Natural killer cell treated with Interleukin-12 subunit alpha and Interleukin-12 subunit beta and Interleukin-15 and Interleukin-18, amount 100 ng/mL, for 72 hours (primary cell): ENCODE data around the gene VWA5B1. TPM values are rescaled to one million over a fixed set of nuclear protein-coding genes. Genes with fewer than 3 reads are reported as not detected.

Experiments used
- ATAC-seq, 2 donors: fragments of 150-1000 bp; cut with Tn5 transposase in 1 of 2; sonication (Bioruptor Pico), chemical (Tn5 transposase) in 1 of 2; 2 replicates each; pipeline ENCODE4 v1.10.0; 2021
- DNase-seq: peaks from one replicate; pipeline ENCODE4 v3.0.0; 2022; ENCODE audit warnings: low spot score
- H3K27ac Mint-ChIP-seq, 2 donors: 1 replicate in 1 of 2; 2 replicates in 1 of 2; pipeline ENCODE4 v1.8.0; 2022; ENCODE audit warnings: mixed read lengths in 2 of 2, mild to moderate bottlenecking in 1 of 2, moderate library complexity in 1 of 2
- H3K27me3 Mint-ChIP-seq, 2 donors: 1 replicate in 1 of 2; 2 replicates in 1 of 2; pipeline ENCODE4 v1.8.0; 2022; ENCODE audit warnings: mixed read lengths in 2 of 2
- H3K36me3 Mint-ChIP-seq: one replicate; pipeline ENCODE4 v1.8.0; 2022; ENCODE audit warnings: mixed read lengths
- H3K4me1 Mint-ChIP-seq, 2 donors: 1 replicate in 1 of 2; 2 replicates in 1 of 2; pipeline ENCODE4 v1.8.0; 2022; ENCODE audit warnings: low read depth in 2 of 2, mixed read lengths in 2 of 2, mild to moderate bottlenecking in 1 of 2
- H3K4me3 Mint-ChIP-seq: one replicate; pipeline ENCODE4 v1.8.0; 2022; ENCODE audit warnings: mixed read lengths
- H3K9me3 Mint-ChIP-seq: 2 replicates; pipeline ENCODE4 v1.8.0; 2022; ENCODE audit warnings: mixed read lengths
- total RNA-seq, 2 donors: library from RNA; stranded (reverse); gene quantifications; one replicate each; pipeline ENCODE4 v1.2.3, GENCODE V29; 2022

Gene VWA5B1, protein sequence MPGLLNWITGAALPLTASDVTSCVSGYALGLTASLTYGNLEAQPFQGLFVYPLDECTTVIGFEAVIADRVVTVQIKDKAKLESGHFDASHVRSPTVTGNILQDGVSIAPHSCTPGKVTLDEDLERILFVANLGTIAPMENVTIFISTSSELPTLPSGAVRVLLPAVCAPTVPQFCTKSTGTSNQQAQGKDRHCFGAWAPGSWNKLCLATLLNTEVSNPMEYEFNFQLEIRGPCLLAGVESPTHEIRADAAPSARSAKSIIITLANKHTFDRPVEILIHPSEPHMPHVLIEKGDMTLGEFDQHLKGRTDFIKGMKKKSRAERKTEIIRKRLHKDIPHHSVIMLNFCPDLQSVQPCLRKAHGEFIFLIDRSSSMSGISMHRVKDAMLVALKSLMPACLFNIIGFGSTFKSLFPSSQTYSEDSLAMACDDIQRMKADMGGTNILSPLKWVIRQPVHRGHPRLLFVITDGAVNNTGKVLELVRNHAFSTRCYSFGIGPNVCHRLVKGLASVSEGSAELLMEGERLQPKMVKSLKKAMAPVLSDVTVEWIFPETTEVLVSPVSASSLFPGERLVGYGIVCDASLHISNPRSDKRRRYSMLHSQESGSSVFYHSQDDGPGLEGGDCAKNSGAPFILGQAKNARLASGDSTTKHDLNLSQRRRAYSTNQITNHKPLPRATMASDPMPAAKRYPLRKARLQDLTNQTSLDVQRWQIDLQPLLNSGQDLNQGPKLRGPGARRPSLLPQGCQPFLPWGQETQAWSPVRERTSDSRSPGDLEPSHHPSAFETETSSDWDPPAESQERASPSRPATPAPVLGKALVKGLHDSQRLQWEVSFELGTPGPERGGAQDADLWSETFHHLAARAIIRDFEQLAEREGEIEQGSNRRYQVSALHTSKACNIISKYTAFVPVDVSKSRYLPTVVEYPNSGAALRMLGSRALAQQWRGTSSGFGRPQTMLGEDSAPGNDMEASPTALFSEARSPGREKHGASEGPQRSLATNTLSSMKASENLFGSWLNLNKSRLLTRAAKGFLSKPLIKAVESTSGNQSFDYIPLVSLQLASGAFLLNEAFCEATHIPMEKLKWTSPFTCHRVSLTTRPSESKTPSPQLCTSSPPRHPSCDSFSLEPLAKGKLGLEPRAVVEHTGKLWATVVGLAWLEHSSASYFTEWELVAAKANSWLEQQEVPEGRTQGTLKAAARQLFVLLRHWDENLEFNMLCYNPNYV
- not detected for total RNA-seq

DNA sequence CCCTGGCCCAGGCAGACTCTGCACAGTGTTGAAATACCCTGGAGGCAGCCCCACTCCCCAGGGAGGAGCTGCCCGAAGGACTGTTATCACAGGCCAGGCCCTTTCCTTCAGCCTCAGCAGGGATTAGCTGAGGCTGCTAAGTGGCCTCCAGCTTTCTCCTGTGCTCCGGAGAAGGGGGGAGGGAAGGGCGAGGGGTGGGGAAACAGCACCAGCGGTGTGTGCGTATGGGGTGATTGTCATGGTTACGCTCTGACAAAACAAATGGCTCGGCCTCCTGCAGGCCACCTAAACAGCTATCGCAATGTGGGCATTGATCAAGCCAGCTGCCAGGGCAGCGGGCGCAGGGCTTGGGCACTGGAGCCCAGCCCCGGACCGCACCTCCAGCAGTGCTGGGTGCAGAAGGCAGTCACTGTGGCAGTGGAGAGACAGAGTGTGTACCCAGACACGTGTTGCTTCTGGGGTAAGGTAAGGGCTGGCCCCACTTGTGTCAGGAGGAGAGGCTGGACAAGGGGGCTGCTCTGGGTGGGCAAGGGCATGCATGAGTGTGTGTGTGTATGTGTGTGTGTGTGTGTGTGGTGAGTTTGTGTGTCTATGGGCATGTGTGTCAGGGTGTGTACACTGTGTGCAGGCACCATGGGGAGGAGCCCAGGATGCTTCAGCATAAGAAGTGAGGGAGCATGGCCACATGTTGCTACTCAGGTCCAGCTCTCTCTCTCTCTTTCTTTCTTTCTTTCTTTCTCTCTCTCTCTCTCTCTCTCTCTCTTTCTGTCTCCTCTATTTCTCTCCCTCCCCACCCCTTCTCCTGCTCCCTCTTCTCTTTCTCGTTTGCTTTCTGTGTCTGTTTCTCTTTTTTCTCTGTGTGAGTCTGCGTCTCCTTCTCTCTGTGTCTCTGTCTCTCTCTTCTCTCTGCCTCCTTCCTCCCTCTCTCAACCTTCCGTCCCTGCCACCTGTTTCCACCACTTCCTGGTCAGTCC, at the start of gene VWA5B1:
Gene VWA5B1, plus strand, starts transcription at position 252 of the 974 bp plus-strand sequence. CDS start 19,727 bp downstream, outside the sequence.
- Mint-ChIP-seq H3K4me1 (peaks cover 10 to 18% of the 10 kb centered on the region in 2 donors), H3K27me3 (peaks cover 42 to 48% of the 10 kb centered on the region in 2 donors), H3K36me3 (no peaks in the 10 kb centered on the region), H3K27ac (no peak within 1 kb of the TSS), H3K4me3 (no peak within 1 kb of the TSS), H3K9me3 (no peaks in the 10 kb centered on the region)
- DNase-seq (no peak), ATAC-seq (peak; percentile 11 to 39)

DNA sequence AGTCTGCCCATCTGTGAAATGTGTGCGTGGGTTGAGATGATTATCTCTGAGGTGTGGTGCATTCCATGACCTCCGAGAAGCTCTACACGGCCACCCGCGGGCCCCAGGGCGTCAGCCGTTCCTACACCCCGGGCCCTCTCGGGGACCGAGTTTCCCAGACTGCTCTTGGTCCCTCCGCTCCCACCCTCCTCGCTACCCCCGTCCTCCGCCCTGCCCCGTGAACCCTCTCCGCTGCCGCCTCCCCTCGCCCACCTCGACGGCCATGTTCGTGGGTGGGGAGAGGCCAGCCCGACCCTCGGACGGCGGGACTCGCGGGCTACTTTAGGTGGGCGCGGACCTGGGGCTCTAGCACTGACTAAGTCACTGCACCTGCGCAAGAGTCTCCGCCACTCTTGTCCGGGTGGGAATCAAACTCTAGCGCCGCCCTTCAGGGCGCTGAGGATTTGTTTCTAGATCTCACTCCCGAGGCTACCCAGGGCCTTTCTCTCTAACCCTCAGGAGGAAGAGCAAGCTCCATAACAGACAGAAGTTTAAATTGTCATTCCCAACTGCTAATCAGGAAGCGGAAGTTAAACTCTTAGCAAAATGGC, 47.7 kb upstream of the VWA5B1 start:
- Mint-ChIP-seq H3K4me1 (no peaks in the 10 kb centered on the region), H3K27me3 (peaks cover 19 to 38% of the 10 kb centered on the region in 2 donors), H3K9me3 (no peaks in the 10 kb centered on the region), H3K27ac (no peak overlapping the region), H3K36me3 (no peaks in the 10 kb centered on the region), H3K4me3 (no peak overlapping the region)
- ATAC-seq, result peak in 1 of 2 donors; percentile 48
- no peak for DNase-seq

DNA sequence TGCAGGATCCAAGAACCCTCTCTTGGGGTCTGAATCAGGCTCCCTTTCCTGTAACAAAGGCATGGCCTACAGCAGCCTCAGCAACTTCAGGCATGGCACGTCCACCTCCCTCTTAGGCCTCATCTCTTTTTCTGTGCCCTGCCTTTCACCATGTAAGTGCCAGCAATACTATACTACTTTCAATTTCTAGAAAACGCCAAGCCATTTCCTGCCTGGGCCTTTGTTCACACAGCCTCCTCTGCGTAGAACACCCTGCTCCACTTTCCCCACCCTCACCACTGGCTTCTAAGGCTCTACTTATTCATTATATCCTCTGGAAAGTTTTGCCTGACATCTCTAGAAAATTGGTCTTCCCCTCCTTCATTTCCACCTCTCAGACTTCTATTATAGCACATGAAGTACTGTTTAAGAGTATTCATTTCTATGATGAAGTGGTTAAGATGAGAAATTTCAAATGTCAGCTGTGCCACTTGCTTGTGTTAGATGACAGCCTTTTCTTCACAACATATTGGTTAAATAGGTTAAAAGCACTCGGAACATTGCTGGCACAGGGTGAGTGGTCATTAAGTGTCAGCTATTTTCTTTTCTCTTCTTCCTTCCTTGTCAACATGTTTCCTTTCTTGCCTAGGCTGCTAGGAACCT, 41.6 kb upstream of the VWA5B1 start:
- DNase-seq (peak; percentile 65), ATAC-seq (peak; percentile 80 to 87)
- Mint-ChIP-seq H3K27me3 (peaks cover 3 to 5% of the 10 kb centered on the region in 2 donors), H3K27ac (peak overlapping the region; percentile 81 to 91), H3K9me3 (no peaks in the 10 kb centered on the region), H3K36me3 (no peaks in the 10 kb centered on the region), H3K4me1 (peaks cover 16 to 17% of the 10 kb centered on the region in 2 donors), H3K4me3 (peak overlapping the region; percentile 60)

DNA sequence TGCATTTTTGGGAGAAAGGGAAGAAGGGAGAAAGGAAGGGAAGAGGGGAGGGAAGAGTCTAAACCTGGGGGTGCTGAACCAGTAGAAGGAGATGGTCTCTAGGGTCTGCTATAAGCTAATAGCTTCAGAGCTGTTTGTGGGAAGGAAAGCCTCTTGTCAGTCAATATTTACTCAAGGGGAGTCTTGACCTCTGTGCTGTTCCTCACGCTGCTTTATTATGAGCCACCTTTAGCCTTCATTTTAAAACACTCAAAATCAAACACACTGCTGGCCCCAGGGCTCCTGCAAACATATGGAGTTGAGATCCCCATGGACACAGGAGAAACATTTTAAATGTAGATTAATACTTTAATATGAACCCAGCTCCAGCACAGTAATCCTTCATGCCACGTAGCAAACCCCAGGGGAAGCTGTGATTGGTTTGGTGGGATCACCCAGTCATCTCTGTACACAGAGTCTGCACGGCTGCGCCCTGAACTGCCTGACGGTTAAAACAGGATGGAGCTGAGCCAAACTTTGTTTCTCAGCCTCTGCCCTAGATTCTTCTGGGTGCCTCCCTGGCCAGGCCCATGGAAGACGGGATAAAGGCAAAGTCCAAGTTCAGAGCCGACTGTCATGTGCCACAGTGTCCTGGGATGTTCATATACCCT, 40.2 kb upstream of the VWA5B1 start:
- peaks cover 5 to 9% of the 10 kb centered on the region in 2 donors for H3K27me3 Mint-ChIP-seq
- peak in 1 of 2 donors; percentile 81 for ATAC-seq
- H3K4me3 Mint-ChIP-seq, result peak overlapping the region; percentile 8
- H3K9me3 Mint-ChIP-seq, result no peaks in the 10 kb centered on the region
- peak overlapping the region; percentile 81 to 91 for H3K27ac Mint-ChIP-seq
- H3K36me3 Mint-ChIP-seq, result no peaks in the 10 kb centered on the region
- no peak for DNase-seq
- peaks cover 16 to 17% of the 10 kb centered on the region in 2 donors for H3K4me1 Mint-ChIP-seq

DNA sequence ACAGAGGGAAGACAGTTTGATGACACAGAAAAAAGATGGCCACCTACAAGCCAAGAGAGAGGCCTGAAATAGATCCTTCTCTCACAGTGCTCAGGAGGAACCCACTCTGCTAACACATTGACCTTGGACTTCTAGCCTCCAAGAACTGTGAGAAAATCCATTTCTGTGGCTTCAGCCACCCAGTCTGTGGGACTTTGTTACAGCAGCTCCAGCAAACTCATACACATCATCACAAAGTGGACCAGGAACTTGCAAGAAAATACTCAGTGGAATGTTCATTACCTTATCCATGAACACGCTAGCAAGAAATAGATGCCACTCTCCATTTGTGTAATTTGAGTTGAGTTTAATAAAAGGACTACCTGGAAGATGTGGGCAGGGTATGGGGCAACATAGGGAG, 38.1 kb upstream of the VWA5B1 start:
- no peaks in the 10 kb centered on the region for H3K9me3 Mint-ChIP-seq
- DNase-seq, result no peak
- H3K4me3 Mint-ChIP-seq, result no peak overlapping the region
- H3K4me1 Mint-ChIP-seq, result peaks cover 16 to 17% of the 10 kb centered on the region in 2 donors
- H3K27ac Mint-ChIP-seq, result no peak overlapping the region
- H3K27me3 Mint-ChIP-seq, result peaks cover 8 to 21% of the 10 kb centered on the region in 2 donors
- no peaks in the 10 kb centered on the region for H3K36me3 Mint-ChIP-seq
- ATAC-seq, result no peak

DNA sequence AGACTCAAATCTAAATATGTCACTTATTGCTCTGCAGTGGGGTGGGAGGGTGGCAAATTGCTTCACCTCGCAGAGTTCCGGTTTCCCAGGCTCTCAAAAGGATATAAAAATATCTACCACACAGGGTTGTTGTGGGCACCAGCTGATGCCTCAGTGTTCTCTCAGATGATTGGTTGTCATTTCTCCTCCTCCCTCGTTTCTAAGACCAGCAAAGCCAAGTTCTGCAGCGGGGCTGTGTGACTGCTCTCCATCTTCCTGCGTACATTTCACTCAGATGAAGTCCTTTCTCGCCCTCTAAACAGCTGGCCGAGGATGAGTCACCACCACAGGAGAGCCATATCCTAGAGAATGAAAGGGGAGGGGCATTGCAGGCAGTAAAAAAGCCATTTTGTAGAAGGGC, 35.0 kb upstream of the VWA5B1 start:
- Mint-ChIP-seq H3K4me1 (no peaks in the 10 kb centered on the region), H3K36me3 (no peaks in the 10 kb centered on the region), H3K27me3 (peaks cover 12 to 27% of the 10 kb centered on the region in 2 donors), H3K27ac (no peak overlapping the region), H3K4me3 (no peak overlapping the region), H3K9me3 (no peaks in the 10 kb centered on the region)
- peak in 1 of 2 donors; percentile 32 for ATAC-seq
- no peak for DNase-seq

DNA sequence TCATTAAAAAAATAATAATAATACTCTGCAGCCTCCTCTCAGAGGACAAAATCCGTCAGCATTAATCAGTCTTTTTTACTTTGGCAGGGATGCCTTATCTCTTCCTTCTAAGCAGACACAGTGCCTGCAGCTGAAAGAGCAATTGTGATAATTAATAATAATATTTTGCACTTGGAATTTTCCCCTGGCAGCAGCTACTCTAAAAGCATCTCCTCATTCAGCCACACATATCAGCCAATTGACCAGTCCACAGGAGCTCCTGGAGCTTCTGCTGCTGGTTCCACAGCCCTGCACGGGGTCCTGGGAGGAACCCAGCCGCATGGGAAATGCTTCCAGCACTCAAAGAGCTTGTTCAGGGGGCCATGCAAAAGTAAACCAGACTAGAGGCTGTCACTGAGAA, 31.0 kb upstream of the VWA5B1 start:
- ATAC-seq (no peak), DNase-seq (no peak)
- H3K27ac Mint-ChIP-seq, result no peak overlapping the region
- H3K4me3 Mint-ChIP-seq, result no peak overlapping the region
- H3K4me1 Mint-ChIP-seq, result no peaks in the 10 kb centered on the region
- no peaks in the 10 kb centered on the region for H3K36me3 Mint-ChIP-seq
- no peaks in the 10 kb centered on the region for H3K9me3 Mint-ChIP-seq
- H3K27me3 Mint-ChIP-seq, result peaks cover 20 to 39% of the 10 kb centered on the region in 2 donors

DNA sequence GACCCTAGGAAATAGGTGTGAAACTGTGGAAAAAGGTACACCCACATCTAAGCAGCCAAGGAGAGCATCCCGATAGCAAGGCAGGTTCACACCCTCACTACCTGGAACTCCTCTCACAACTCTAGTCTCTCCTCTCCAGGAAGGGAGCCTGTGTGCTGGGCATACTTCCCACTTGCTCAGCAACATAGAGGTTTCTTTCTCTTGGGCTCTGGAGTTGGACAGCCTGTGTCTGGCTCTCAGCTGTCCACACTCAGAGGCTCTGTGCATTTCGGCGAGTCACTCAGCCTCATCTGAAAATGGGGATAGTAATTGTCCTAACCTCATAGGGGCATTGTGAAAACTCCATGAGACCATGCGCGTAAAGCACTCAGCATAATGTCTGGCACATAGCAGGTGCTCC, 29.6 kb upstream of the VWA5B1 start:
- Mint-ChIP-seq H3K4me1 (no peaks in the 10 kb centered on the region), H3K27me3 (peaks cover 16 to 30% of the 10 kb centered on the region in 2 donors), H3K36me3 (no peaks in the 10 kb centered on the region), H3K4me3 (no peak overlapping the region), H3K9me3 (no peaks in the 10 kb centered on the region), H3K27ac (no peak overlapping the region)
- DNase-seq (no peak), ATAC-seq (no peak)

DNA sequence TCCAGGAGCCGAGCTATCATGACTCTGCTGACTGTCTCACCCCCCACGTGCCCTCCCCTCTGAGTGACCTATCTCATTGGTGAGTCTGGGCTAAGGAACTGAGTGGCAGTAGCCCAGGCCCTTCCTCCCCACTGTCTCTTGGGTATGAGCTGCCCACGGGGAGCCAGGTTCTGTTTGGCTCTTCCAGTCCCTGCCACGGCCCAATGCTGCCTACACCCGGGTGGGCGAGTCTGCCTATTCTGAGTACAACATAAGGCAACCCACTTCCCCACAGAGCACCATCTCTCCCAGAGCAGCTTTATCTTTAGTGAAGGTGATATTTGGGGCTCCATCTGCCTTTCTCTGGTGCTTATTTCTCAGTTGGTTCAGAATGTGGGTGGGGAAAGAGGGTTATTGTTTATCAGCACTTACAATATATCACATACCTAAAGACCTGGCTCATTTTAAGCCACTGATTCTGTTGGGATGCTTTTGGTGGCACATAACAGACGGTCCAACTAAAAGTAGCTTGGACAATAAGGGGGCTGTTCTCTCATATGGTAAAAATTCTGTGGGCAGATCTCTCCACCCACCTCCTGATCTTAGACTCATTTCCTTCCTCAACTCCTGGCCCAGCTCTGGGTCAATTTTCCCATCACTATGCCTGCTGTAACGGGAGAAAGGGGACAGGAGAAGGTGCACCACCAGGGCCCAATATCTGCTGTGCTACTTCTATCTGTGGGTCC, 27.7 kb upstream of the VWA5B1 start:
- H3K27me3 Mint-ChIP-seq, result peaks cover 16 to 22% of the 10 kb centered on the region in 2 donors
- no peak overlapping the region for H3K27ac Mint-ChIP-seq
- no peak overlapping the region for H3K4me3 Mint-ChIP-seq
- H3K9me3 Mint-ChIP-seq, result no peaks in the 10 kb centered on the region
- H3K36me3 Mint-ChIP-seq, result no peaks in the 10 kb centered on the region
- no peak for DNase-seq
- ATAC-seq, result no peak
- H3K4me1 Mint-ChIP-seq, result no peaks in the 10 kb centered on the region

DNA sequence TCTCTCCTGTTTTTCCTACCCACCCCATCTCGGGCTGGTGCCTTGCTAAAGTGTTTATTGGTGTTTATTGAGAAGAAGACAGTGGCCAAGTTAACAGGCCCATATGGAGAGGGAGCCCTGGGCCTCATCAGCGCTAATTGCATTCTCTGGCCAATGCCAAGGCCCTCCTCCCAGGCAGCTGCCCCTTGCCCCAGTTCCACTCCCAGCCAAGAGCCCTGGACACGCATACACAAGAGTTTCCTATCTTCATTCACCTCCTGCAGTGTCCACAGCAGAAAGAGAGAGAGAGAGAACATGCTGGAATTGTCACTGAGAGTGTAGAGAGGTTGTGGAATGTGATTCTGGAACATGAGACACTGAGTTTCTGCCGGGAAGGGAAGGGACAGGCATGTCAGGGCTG, 25.4 kb upstream of the VWA5B1 start:
- Mint-ChIP-seq H3K4me3 (no peak overlapping the region), H3K27ac (no peak overlapping the region), H3K36me3 (no peaks in the 10 kb centered on the region), H3K4me1 (no peaks in the 10 kb centered on the region), H3K27me3 (peaks cover 19 to 32% of the 10 kb centered on the region in 2 donors), H3K9me3 (no peaks in the 10 kb centered on the region)
- DNase-seq (no peak), ATAC-seq (no peak)

DNA sequence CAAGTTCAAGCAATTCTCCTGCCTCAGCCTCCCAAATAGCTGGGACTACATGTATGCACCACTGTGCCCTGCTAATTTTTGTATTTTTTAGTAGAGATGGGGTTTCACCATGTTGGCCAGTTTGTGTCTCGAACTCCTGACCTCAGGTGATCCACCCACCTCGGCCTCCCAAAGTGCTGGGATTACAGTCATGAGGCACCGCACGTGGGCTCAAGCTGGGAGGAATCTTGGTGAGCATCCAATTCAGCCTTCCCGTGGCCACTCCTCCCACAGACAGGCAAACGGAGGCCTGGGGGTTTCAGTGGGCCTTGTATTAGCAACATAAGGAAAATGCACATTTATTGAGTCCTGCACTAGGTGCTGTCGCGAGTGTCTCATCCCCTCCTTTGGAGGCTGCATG, 24.5 kb upstream of the VWA5B1 start:
- no peak for ATAC-seq

More for the DNA sequence above, 24.5 kb upstream of the VWA5B1 start:
- Mint-ChIP-seq H3K27me3 (peaks cover 28 to 41% of the 10 kb centered on the region in 2 donors), H3K4me3 (no peak overlapping the region), H3K4me1 (no peaks in the 10 kb centered on the region), H3K9me3 (no peaks in the 10 kb centered on the region), H3K27ac (no peak overlapping the region), H3K36me3 (no peaks in the 10 kb centered on the region)
- no peak for DNase-seq
